ENCODE results near the gene SNX32. TPM values are rescaled to one million over a fixed set of nuclear protein-coding genes. Genes with fewer than 3 reads are reported as not detected.
"Not testable (repeated sequence)": the region's sequence is repeated elsewhere in the genome, so short reads cannot be mapped to it uniquely, and the experiment has no call there.

Gene SNX32
- total RNA-seq, 1 experiment from 2014 or later, result not detected

- no peak for DNase-seq (ENCODE audit: low spot score)
Measured at GRCh38 chr11:65883058-65883761, 49.4 kb downstream of the SNX32 start.

- no peak for DNase-seq (ENCODE audit: low spot score)
Measured at GRCh38 chr11:65883786-65884715, 50.3 kb downstream of the SNX32 start.

DNA sequence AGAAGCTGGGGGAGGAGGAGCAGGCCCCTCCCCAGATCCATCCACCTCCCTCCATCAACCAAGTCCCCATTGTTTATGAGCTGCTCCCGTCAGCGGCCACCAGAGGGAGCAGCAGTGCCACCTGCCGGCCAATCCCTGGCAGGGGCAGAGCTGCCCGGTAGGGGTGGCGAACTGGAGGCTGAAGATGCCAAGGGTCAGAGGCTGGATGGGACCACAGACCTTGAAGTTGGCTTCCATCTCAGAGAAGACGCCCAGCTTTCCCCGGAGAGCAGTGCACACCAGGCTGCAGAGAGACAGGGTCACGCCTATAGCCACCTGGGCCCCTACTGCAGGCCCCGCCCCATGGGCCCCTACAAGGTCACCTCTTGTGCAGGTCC, 50.9 kb downstream of the SNX32 start:
- peak; percentile 91 for DNase-seq (ENCODE audit: low spot score)

- DNase-seq (ENCODE audit: low spot score), result no peak
Measured at GRCh38 chr11:65885231-65885630, 51.5 kb downstream of the SNX32 start.

GRCh38 chr11:65885808-65886536, 52.2 kb downstream of the SNX32 start:
- DNase-seq (ENCODE audit: low spot score), result no peak

DNA sequence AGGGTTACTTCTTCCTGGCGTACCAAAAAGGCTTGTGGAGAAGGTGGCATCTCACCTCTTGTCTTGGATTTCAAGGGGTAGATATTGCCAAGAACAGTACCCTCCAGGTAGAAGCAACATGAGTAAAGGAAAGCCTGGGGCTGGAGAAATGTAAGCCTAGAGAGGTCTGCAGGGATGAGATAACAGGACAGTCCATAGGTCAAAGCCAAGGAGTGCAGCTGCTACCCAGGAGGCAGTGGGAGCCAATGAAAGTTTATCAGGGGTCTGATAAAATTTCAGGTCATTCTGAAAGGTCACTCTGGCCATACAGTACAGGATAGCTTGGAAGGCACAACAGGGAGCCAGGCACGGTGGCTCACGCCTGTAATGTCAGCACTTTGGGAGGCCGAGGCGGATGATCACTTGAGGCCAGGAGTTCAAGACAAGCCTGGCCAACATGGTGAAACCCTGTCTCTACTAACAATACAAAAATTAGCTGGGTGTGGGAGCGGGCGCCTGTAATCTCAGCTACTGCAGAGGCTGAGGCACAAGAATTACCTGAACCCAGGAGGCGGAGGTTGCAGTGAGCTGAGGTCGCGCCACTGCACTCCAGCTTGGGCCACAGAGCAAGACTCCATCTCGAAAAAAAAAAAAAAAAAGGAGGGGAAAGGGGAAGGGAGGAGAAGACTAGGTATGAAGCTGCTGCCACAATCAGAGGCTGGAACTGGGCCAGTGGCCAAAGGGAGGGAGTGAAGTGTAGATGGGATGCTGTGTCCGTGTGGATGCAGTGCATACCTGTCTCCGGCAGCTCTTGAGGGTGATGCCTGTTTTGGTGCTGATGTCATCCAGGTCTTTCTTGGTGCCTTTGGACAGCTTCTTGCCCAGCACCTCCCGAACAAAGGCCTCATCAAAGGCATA, 53.3 kb downstream of the SNX32 start:
- peak; percentile 19 for DNase-seq (ENCODE audit: low spot score)

DNA sequence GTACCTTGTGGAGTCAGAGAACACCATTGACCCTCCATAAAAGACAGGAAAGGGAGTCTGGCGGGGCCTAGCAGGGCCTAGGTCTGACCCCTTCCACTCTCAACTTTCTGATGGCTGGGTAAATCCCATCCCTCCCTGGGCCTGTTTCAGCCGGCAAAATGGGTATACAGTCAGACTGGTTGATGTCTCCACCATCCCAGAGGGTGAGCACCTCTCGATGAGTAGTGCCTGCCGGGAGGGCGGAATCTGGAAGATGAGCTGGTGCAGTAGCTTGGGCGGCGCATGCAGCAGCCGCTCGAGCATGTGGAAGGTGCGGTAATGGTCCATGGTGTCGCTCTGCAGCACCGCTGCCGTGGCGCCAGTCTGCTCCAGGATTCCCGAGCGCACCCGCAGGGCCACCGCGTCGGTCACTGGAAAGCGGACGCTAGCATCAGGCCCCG, 54.0 kb downstream of the SNX32 start:
- DNase-seq (ENCODE audit: low spot score), result no peak

- peak; percentile 99 for DNase-seq (ENCODE audit: low spot score)
Measured at GRCh38 chr11:65888163-65888814, 54.5 kb downstream of the SNX32 start, which contains the start of gene FIBP. TSS of gene FIBP (minus strand) at chr11:65888471. CDS start at chr11:65888418, 53 bp downstream.

DNA sequence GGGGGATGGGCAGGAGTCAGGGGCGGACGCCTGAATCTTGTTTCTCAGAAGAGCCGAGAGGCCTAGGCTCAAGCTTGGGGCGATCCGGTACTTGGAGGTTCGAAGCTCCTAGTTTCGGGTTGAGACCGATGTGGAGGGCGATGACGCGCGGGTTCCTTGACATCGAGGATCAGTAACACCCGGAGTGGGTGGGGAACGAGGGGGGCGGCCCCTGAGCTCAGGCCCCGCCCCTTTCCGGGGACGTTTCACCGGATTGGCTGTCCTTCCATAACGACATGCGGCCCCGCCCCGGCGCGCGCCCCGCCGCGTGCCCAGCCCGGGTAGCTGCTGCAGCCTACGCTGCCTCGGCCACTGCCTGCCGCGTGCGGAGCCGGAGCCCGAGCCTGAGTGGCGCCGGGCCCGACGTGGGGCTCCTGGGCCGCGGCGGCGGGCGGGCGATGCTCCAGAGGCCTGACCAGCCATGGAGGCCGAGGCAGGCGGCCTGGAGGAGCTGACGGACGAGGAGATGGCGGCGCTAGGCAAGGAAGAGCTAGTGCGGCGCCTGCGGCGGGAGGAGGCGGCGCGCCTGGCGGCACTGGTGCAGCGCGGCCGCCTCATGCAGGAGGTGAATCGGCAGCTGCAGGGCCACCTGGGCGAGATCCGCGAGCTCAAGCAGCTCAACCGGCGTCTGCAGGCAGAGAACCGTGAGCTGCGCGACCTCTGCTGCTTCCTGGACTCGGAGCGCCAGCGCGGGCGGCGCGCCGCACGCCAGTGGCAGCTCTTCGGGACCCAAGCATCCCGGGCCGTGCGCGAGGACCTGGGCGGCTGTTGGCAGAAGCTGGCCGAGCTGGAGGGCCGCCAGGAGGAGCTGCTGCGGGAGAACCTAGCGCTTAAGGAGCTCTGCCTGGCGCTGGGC, 56.8 kb downstream of the SNX32 start, which contains the start of gene CCDC85B:
Gene CCDC85B (plus strand): TSS at position 350 of the 895 bp plus-strand sequence. CDS start 111 bp downstream, at position 461.
- DNase-seq (ENCODE audit: low spot score), result peak; percentile 98

DNA sequence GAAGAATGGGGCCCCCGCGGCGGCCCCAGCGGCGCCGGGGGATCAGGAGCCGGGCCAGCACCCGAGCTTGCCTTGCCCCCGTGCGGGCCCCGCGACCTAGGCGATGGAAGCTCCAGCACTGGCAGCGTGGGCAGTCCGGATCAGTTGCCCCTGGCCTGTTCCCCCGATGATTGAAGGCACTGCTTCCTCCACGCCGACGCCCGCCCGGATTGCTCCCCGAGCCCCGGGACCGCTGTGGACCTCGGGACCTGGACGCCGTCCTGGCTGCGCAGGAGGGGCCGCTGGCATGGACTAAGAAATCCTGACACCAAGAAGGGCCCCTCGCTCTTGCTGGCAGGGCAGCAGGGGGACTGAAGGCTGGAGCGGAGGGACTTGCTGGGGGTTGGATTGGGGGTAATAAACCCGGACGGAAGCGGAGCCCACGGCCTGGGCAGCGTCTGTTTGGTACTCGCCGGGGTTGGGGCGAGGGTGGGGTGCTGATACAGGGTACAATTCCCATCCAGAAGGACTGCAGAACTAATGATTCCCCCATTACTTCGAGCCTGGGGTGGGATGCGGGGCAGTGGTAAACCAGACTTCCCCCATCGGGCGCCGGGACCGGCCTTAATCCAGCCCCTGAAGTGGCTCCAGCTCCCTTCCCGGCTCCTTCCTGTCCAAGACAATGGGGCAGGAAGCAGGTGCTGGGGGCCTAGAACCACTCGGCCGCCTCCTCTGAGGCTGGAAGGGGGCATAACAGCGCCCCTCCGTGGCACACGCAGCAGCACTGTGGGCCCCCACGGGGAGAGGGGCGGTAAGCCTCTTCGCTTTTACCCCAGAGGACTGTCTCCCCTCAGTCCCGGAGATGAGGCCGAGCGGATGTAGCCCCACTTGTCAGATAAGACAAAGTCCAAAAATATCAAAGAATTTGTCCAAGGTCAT, 57.7 kb downstream of the SNX32 start:
- DNase-seq (ENCODE audit: low spot score), result no peak

- not testable (repeated sequence) for DNase-seq (ENCODE audit: low spot score)
Measured at GRCh38 chr11:65892137-65892540, 58.4 kb downstream of the SNX32 start.

GRCh38 chr11:65892661-65893317, 59.0 kb downstream of the SNX32 start:
- no peak for DNase-seq (ENCODE audit: low spot score)

GRCh38 chr11:65894034-65894591, 60.4 kb downstream of the SNX32 start:
- DNase-seq (ENCODE audit: low spot score), result no peak

DNA sequence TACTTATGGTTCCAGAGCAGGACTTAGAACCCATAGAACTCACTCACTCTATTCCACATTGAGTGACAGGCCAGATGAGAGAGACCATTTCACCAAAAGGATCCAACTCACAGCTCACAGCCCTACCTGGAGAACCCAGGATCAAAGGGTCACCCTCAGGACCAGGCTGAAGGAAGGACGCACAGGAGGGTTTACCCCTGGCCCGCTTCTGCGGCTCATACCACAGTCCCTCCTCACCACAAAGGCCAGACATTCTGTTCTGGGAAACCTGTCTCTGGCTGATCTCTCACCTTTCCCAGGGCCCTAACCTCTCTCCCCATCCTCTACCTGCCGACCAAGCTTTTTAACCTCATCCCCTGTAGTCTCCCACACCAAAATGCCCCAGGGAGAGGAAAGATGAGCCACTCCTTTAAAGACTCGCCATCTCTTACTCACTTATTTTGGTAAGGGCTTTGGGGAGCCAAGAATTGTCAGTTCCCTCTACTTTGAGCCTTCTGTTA, 61.8 kb downstream of the SNX32 start:
- no peak for DNase-seq (ENCODE audit: low spot score)

GRCh38 chr11:65896034-65896999, 62.6 kb downstream of the SNX32 start:
- no peak for DNase-seq (ENCODE audit: low spot score)

DNA sequence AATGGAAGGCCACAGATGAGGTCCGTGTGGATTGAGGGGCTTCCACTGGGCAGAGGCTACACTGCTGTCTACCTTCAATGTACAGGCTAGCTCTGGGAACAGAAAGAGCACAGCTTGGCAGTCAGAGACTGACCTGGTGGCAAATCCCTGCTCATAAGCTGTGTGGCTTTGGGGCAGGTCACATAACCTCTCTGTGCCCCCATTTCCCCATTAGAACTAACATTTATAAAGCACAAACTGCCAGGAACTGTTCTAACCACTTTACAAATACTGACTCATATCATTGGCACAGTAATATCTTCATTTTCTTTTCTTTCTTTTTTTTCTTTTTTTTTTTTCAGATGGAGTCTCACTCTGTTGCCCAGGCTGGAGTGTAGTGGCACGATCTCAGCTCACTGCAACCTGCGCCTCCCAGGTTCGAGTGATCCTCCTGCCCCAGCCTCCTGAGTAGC, 63.3 kb downstream of the SNX32 start:
- no peak for DNase-seq (ENCODE audit: low spot score)
